Measurements from ENCODE around the gene TRIM3. TPM values are rescaled to one million over a fixed set of nuclear protein-coding genes. Genes with fewer than 3 reads are reported as not detected.
A peak's percentile ranks its signal among the peaks of the same experiment; 100 is the strongest.

TRIM3 gene
- total RNA-seq, 1 donor from 2014 or later = 30.3 TPM

- H3K4me3 Mint-ChIP-seq = no peak overlapping the region
- H3K9me3 Mint-ChIP-seq = no peaks in the 10 kb centered on the region
- TF ChIP-seq CTCF (IDR thresholded peaks at IDR 0.05; ENCODE audit: unreplicated experiment) = peak; percentile 78
- H3K4me1 Mint-ChIP-seq = peaks cover 2% of the 10 kb centered on the region
- DNase-seq (ENCODE audit: low spot score in 2 of 2, unreplicated experiment in 2 of 2) = peak in 1 of 2 experiments; percentile 54
- H3K27ac Mint-ChIP-seq = no peak overlapping the region
- H3K36me3 Mint-ChIP-seq = no peaks in the 10 kb centered on the region
- H3K27me3 Mint-ChIP-seq (ENCODE audit: low read depth) = no peaks in the 10 kb centered on the region
Observed at GRCh38 chr11:6443269-6444003, 30.3 kb downstream of the TRIM3 start.

GRCh38 chr11:6442441-6442840, 31.3 kb downstream of the TRIM3 start:
- H3K4me3 Mint-ChIP-seq = no peak overlapping the region
- H3K4me1 Mint-ChIP-seq = peaks cover 2% of the 10 kb centered on the region
- no peaks in the 10 kb centered on the region for H3K9me3 Mint-ChIP-seq
- no peaks in the 10 kb centered on the region for H3K36me3 Mint-ChIP-seq
- H3K27me3 Mint-ChIP-seq (ENCODE audit: low read depth) = no peaks in the 10 kb centered on the region
- no peak overlapping the region for H3K27ac Mint-ChIP-seq
- no peak for TF ChIP-seq CTCF (IDR thresholded peaks at IDR 0.05; ENCODE audit: unreplicated experiment)
- DNase-seq (ENCODE audit: low spot score in 2 of 2, unreplicated experiment in 2 of 2) = no peak

- no peak for DNase-seq (ENCODE audit: low spot score in 2 of 2, unreplicated experiment in 2 of 2)
- Mint-ChIP-seq H3K27me3 (ENCODE audit: low read depth) (no peaks in the 10 kb centered on the region), H3K4me1 (peaks cover 2% of the 10 kb centered on the region), H3K4me3 (no peak within 1 kb of the TSS), H3K27ac (no peak within 1 kb of the TSS), H3K36me3 (no peaks in the 10 kb centered on the region), H3K9me3 (no peaks in the 10 kb centered on the region)
- no peak for TF ChIP-seq CTCF (IDR thresholded peaks at IDR 0.05; ENCODE audit: unreplicated experiment)
Observed at GRCh38 chr11:6440906-6441358, 32.8 kb downstream of the TRIM3 start, which contains the start of gene HPX. Gene HPX (minus strand): TSS chr11:6440987. CDS start chr11:6440963, 24 bp downstream.

- Mint-ChIP-seq H3K9me3 (no peaks in the 10 kb centered on the region), H3K27me3 (ENCODE audit: low read depth) (no peaks in the 10 kb centered on the region), H3K4me1 (peaks cover 2% of the 10 kb centered on the region), H3K36me3 (no peaks in the 10 kb centered on the region), H3K27ac (no peak overlapping the region), H3K4me3 (no peak overlapping the region)
- peak; percentile 43 for TF ChIP-seq CTCF (IDR thresholded peaks at IDR 0.05; ENCODE audit: unreplicated experiment)
- no peak for DNase-seq (ENCODE audit: low spot score in 2 of 2, unreplicated experiment in 2 of 2)
Observed at GRCh38 chr11:6438979-6439571, 34.7 kb downstream of the TRIM3 start.

GRCh38 chr11:6437993-6438392, 35.7 kb downstream of the TRIM3 start:
- DNase-seq (ENCODE audit: low spot score in 2 of 2, unreplicated experiment in 2 of 2) = no peak
- TF ChIP-seq CTCF (IDR thresholded peaks at IDR 0.05; ENCODE audit: unreplicated experiment) = no peak
- H3K27ac Mint-ChIP-seq = no peak overlapping the region
- H3K9me3 Mint-ChIP-seq = no peaks in the 10 kb centered on the region
- H3K4me3 Mint-ChIP-seq = no peak overlapping the region
- no peaks in the 10 kb centered on the region for H3K36me3 Mint-ChIP-seq
- no peaks in the 10 kb centered on the region for H3K27me3 Mint-ChIP-seq (ENCODE audit: low read depth)
- H3K4me1 Mint-ChIP-seq = peaks cover 2% of the 10 kb centered on the region

Data from mesothelial cell of epicardium (in vitro differentiated cells).